CD4-positive, alpha-beta memory T cell (primary cell): ENCODE data around the gene TTLL11. TPM values are rescaled to one million over a fixed set of nuclear protein-coding genes. Genes with fewer than 3 reads are reported as not detected.
A peak's percentile ranks its signal among the peaks of the same experiment; 100 is the strongest.

Experiments
- CTCF ChIA-PET: fragments of 350-600 bp; sonication (Branson Sonifier 250); formaldehyde crosslinking; loops from one replicate; lab custom pipeline; 2021; ENCODE audit warnings: inconsistent platforms; ENCODE audit not compliant: partially characterized antibody; lab: Charles Lee
- POLR2A ChIA-PET: fragments of 350-600 bp; sonication (Branson Sonifier 250); formaldehyde crosslinking; loops from one replicate; lab custom pipeline; 2021; ENCODE audit not compliant: partially characterized antibody; lab: Charles Lee
- DNase-seq, 5 donors: peaks; one replicate each; pipeline versions ENCODE4 v3.0.0 to v3.0.0-alpha.2; 2020 to 2022; ENCODE audit warnings: mixed read lengths in 1 of 5
- H3K27ac ChIP-seq: one replicate; pipeline ENCODE4 v1.7.0; 2013; ENCODE audit warnings: low read depth, low read length
- H3K27me3 ChIP-seq: 2 replicates; pipeline ENCODE4 v1.7.0; 2013; ENCODE audit warnings: mild to moderate bottlenecking, low read length, moderate library complexity; ENCODE audit not compliant: insufficient read depth
- H3K36me3 ChIP-seq: 2 replicates; pipeline ENCODE4 v1.7.0; 2013; ENCODE audit warnings: mild to moderate bottlenecking, low read length, moderate library complexity; ENCODE audit not compliant: insufficient read depth
- H3K4me1 ChIP-seq: 2 replicates; pipeline ENCODE4 v1.7.0; 2013; ENCODE audit warnings: mild to moderate bottlenecking, low read length, moderate library complexity; ENCODE audit not compliant: insufficient read depth
- H3K4me3 ChIP-seq, 2 donors: one replicate each; pipeline ENCODE4 v1.7.0; 2013; ENCODE audit warnings: low read length in 2 of 2, mild to moderate bottlenecking in 1 of 2
- H3K9me3 ChIP-seq, 2 donors: one replicate each; pipeline ENCODE4 v1.7.0; 2013; ENCODE audit warnings: low read length in 2 of 2, control low read depth in 1 of 2; ENCODE audit not compliant: control insufficient read depth in 1 of 2
- H3K27ac Mint-ChIP-seq, 7 donors: one replicate each; pipeline ENCODE4 v1.8.0; 2020 to 2021; ENCODE audit warnings: mixed read lengths in 7 of 7, mild to moderate bottlenecking in 6 of 7, inconsistent platforms in 3 of 7, moderate library complexity in 3 of 7
- H3K27me3 Mint-ChIP-seq, 2 donors: one replicate each; pipeline ENCODE4 v1.8.0; 2020 to 2021; ENCODE audit warnings: mixed read lengths in 2 of 2
- H3K36me3 Mint-ChIP-seq, 2 donors: one replicate each; pipeline ENCODE4 v1.8.0; 2020 to 2021; ENCODE audit warnings: mixed read lengths in 2 of 2, inconsistent platforms in 1 of 2, mild to moderate bottlenecking in 1 of 2
- H3K4me1 Mint-ChIP-seq, 4 donors: one replicate each; pipeline ENCODE4 v1.8.0; 2020 to 2021; ENCODE audit warnings: mixed read lengths in 4 of 4, mild to moderate bottlenecking in 1 of 4
- H3K4me3 Mint-ChIP-seq, 8 donors: one replicate each; pipeline ENCODE4 v1.8.0; 2020 to 2021; ENCODE audit warnings: mixed read lengths in 8 of 8, mild to moderate bottlenecking in 7 of 8, moderate library complexity in 6 of 8, inconsistent platforms in 3 of 8
- H3K9me3 Mint-ChIP-seq, 8 donors: one replicate each; pipeline ENCODE4 v1.8.0; 2020 to 2021; ENCODE audit warnings: mixed read lengths in 8 of 8, mild to moderate bottlenecking in 5 of 8, inconsistent platforms in 3 of 8, moderate library complexity in 1 of 8
- intact Hi-C: fragments of 100-400 bp; cut with micrococcal nuclease; formaldehyde crosslinking; loops from one replicate; pipeline ENCODE4 v1.15.1; 2023
- polyA plus RNA-seq, 2 donors: library from polyadenylated mRNA; unstranded; fragments of 300-500 nt; fragmentation: Illumina TruSeq; gene quantifications; one replicate each; pipeline ENCODE4 v1.2.3, GENCODE V29; 2021
- total RNA-seq, 2 experiments: library from RNA; stranded (reverse); gene quantifications; one replicate each; pipeline ENCODE4 v1.2.3, GENCODE V29; 2021

Gene TTLL11
- total and polyA plus RNA-seq, 4 experiments from 2014 or later: 2.7 to 7.8 (median 3.1) TPM

- H3K27ac ChIP-seq: no peak overlapping the region
- no peaks in the 10 kb centered on the region for H3K4me1 Mint-ChIP-seq
- no peaks in the 10 kb centered on the region for H3K4me1 ChIP-seq
- POLR2A ChIA-PET: no interaction called here
- H3K9me3 Mint-ChIP-seq: peaks cover 4 to 11% (median 8%) of the 10 kb centered on the region in 8 donors
- no peak overlapping the region for H3K4me3 Mint-ChIP-seq
- H3K4me3 ChIP-seq: no peak overlapping the region
- intact Hi-C loops: no loop called here
- no peaks in the 10 kb centered on the region for H3K9me3 ChIP-seq
- no peaks in the 10 kb centered on the region for H3K27me3 ChIP-seq
- CTCF ChIA-PET: interaction anchor here (1.1 to 2.8 kb wide), 4 partner anchors 9 to 15 kb away, joined by 3 to 35 read pairs (median 8); no protein-coding TSS in a partner anchor
- no peak for DNase-seq
- H3K27ac Mint-ChIP-seq: no peak overlapping the region
- H3K27me3 Mint-ChIP-seq: no peaks in the 10 kb centered on the region
- no peaks in the 10 kb centered on the region for H3K36me3 ChIP-seq
- peaks cover 0 to 5% of the 10 kb centered on the region in 2 donors for H3K36me3 Mint-ChIP-seq
These were observed 14.2 kb upstream of the TTLL11 start for GRCh38 chr9:122107291-122107805.

GRCh38 chr9:122106576-122106975, 13.5 kb upstream of the TTLL11 start:
- POLR2A ChIA-PET: no interaction called here
- Mint-ChIP-seq H3K27me3 (no peaks in the 10 kb centered on the region), H3K27ac (peak overlapping the region in 1 of 7 donors; percentile 30), H3K4me3 (no peak overlapping the region), H3K9me3 (peaks cover 4 to 11% (median 8%) of the 10 kb centered on the region in 8 donors), H3K36me3 (peaks cover 0 to 5% of the 10 kb centered on the region in 2 donors), H3K4me1 (no peaks in the 10 kb centered on the region)
- no peaks in the 10 kb centered on the region for H3K9me3 ChIP-seq
- no peaks in the 10 kb centered on the region for H3K36me3 ChIP-seq
- H3K4me1 ChIP-seq: no peaks in the 10 kb centered on the region
- DNase-seq: no peak
- CTCF ChIA-PET: interaction anchor here (0.9 to 2.8 kb wide), 5 partner anchors 8 to 244 kb away, joined by 3 to 35 read pairs (median 8); no protein-coding TSS in a partner anchor
- intact Hi-C loops: no loop called here
- no peaks in the 10 kb centered on the region for H3K27me3 ChIP-seq
- no peak overlapping the region for H3K27ac ChIP-seq
- H3K4me3 ChIP-seq: no peak overlapping the region

- DNase-seq: no peak
- H3K4me3 ChIP-seq: no peak overlapping the region
- no peaks in the 10 kb centered on the region for H3K27me3 ChIP-seq
- Mint-ChIP-seq H3K4me3 (no peak overlapping the region), H3K27me3 (peaks cover 2 to 4% of the 10 kb centered on the region in 2 donors), H3K36me3 (peaks cover 0 to 5% of the 10 kb centered on the region in 2 donors), H3K27ac (no peak overlapping the region), H3K9me3 (peaks cover 4 to 11% (median 8%) of the 10 kb centered on the region in 8 donors), H3K4me1 (peaks cover 2 to 5% (median 4%) of the 10 kb centered on the region in 4 donors)
- H3K36me3 ChIP-seq: no peaks in the 10 kb centered on the region
- H3K27ac ChIP-seq: no peak overlapping the region
- CTCF ChIA-PET: interaction anchor here (1.2 kb wide), 1 partner anchor 9 kb away, joined by 3 read pairs; no protein-coding TSS in a partner anchor
- no peaks in the 10 kb centered on the region for H3K9me3 ChIP-seq
- POLR2A ChIA-PET: no interaction called here
- intact Hi-C loops: no loop called here
- no peaks in the 10 kb centered on the region for H3K4me1 ChIP-seq
These were observed 10.9 kb upstream of the TTLL11 start for GRCh38 chr9:122103985-122104384.

DNA sequence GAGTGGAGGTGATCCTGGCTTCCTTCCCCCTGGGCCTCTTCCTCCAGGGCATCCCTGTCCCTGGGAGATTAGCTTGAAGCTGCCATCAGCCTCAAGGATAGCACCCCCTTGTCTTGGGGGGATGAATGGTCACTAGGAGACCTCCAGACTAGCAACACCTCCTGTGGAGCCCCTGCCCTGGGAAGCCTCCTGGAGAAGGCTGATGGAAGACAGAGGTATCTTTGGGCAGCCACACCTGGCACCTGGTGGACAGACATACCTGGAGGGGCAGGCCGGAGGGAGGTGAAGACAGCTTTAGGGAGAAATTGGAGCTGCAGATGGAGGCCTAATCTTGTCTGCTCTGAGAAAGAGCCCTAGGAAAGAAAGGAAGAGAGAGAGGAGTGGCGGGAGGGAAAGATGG, 9.0 kb upstream of the TTLL11 start:
- Mint-ChIP-seq H3K36me3 (peaks cover 0 to 5% of the 10 kb centered on the region in 2 donors), H3K4me1 (peaks cover 2 to 5% (median 4%) of the 10 kb centered on the region in 4 donors), H3K9me3 (peaks cover 4 to 11% (median 8%) of the 10 kb centered on the region in 8 donors), H3K27me3 (peaks cover 4% of the 10 kb centered on the region in 2 donors), H3K4me3 (no peak overlapping the region), H3K27ac (peak overlapping the region in 1 of 7 donors; percentile 15)
- Histone ChIP-seq H3K36me3 (no peaks in the 10 kb centered on the region), H3K9me3 (no peaks in the 10 kb centered on the region), H3K27ac (no peak overlapping the region), H3K4me1 (no peaks in the 10 kb centered on the region), H3K4me3 (no peak overlapping the region), H3K27me3 (no peaks in the 10 kb centered on the region)
- no peak for DNase-seq
- ChIA-PET CTCF (interaction anchor here (1.5 to 2.5 kb wide), 3 partner anchors 13 to 248 kb away, joined by 6 to 19 read pairs (median 15); no protein-coding TSS in a partner anchor), POLR2A (no interaction called here)
- intact Hi-C loops: no loop called here

DNA sequence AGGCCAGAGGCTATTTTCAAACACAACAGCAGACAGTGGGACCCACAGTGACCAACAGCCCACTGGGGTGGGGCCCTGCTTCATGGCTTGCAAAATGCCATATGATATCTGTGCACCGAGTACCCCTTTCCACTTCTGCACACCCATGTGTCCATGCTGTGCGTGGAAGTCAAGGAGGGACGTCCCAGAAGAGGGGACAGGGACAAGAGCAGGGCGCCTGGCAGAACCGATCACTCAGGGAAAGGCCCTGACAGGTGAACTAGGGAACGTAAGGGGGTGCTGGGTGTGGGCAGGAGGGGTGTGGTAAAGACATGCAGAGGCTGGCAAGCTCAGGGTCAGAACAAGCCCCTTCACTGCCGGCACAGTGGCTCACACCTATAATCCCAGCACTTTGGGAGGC, 7.6 kb upstream of the TTLL11 start:
- ChIA-PET POLR2A (no interaction called here), CTCF (interaction anchor here (1.0 to 2.5 kb wide), 5 partner anchors 15 to 249 kb away, joined by 3 to 19 read pairs (median 6); partner anchors contain the start of genes MRRF and RBM18)
- no peak overlapping the region for H3K4me3 ChIP-seq
- no peaks in the 10 kb centered on the region for H3K36me3 ChIP-seq
- peaks cover 4 to 6% of the 10 kb centered on the region in 2 donors for H3K27me3 Mint-ChIP-seq
- no peak overlapping the region for H3K27ac ChIP-seq
- H3K27me3 ChIP-seq: no peaks in the 10 kb centered on the region
- no peaks in the 10 kb centered on the region for H3K4me1 ChIP-seq
- H3K27ac Mint-ChIP-seq: no peak overlapping the region
- intact Hi-C loops: no loop called here
- H3K4me3 Mint-ChIP-seq: no peak overlapping the region
- no peak for DNase-seq
- peaks cover 0 to 5% of the 10 kb centered on the region in 2 donors for H3K36me3 Mint-ChIP-seq
- H3K9me3 Mint-ChIP-seq: peaks cover 4 to 11% (median 8%) of the 10 kb centered on the region in 8 donors
- no peaks in the 10 kb centered on the region for H3K9me3 ChIP-seq
- peaks cover 2 to 10% (median 5%) of the 10 kb centered on the region in 4 donors for H3K4me1 Mint-ChIP-seq

GRCh38 chr9:122099271-122099869, 6.3 kb upstream of the TTLL11 start:
- peaks cover 4 to 6% of the 10 kb centered on the region in 2 donors for H3K27me3 Mint-ChIP-seq
- Histone ChIP-seq H3K27ac (no peak overlapping the region), H3K27me3 (no peaks in the 10 kb centered on the region), H3K9me3 (no peaks in the 10 kb centered on the region), H3K4me3 (no peak overlapping the region), H3K4me1 (peaks cover 8% of the 10 kb centered on the region), H3K36me3 (no peaks in the 10 kb centered on the region)
- H3K36me3 Mint-ChIP-seq: peaks cover 0 to 5% of the 10 kb centered on the region in 2 donors
- DNase-seq: peak; percentile 67 to 74 (median 71)
- intact Hi-C loops: loop anchor here (1.0 kb wide), 4 partner anchors 24 to 711 kb away; no protein-coding TSS in a partner anchor
- H3K4me3 Mint-ChIP-seq: peak overlapping the region in 6 of 8 donors; percentile 4 to 77 (median 48)
- CTCF ChIA-PET: interaction anchor here (0.7 to 7.1 kb wide), 55 partner anchors 8 to 1517 kb away, joined by 3 to 160 read pairs (median 5); partner anchors contain the start of genes MORN5 and NDUFA8
- POLR2A ChIA-PET: interaction anchor here (1.0 to 1.1 kb wide), 2 partner anchors 165 to 251 kb away, joined by 3 to 4 read pairs; partner anchors contain the start of genes MRRF and RBM18
- peaks cover 10 to 21% (median 13%) of the 10 kb centered on the region in 4 donors for H3K4me1 Mint-ChIP-seq
- peaks cover 4 to 10% (median 7%) of the 10 kb centered on the region in 8 donors for H3K9me3 Mint-ChIP-seq
- no peak overlapping the region for H3K27ac Mint-ChIP-seq
